SIG-M5 (cell line): ENCODE data around the gene CHIT1.
"Not testable (repeated sequence)": the region's sequence is repeated elsewhere in the genome, so short reads cannot be mapped to it uniquely, and the experiment has no call there.

Experiments
- DNase-seq: peaks from one replicate; lab custom pipeline; 2025; lab: John Stamatoyannopoulos, UW

The CHIT1 gene

GRCh38 chr1:203265541-203265940 lies 36.1 kb upstream of the CHIT1 start:
- DNase-seq = no peak

GRCh38 chr1:203264052-203264501 lies 34.6 kb upstream of the CHIT1 start:
- DNase-seq = no peak

GRCh38 chr1:203263496-203263895 lies 34.0 kb upstream of the CHIT1 start:
- no peak for DNase-seq

GRCh38 chr1:203256636-203257035 lies 27.2 kb upstream of the CHIT1 start:
- DNase-seq = not testable (repeated sequence)

GRCh38 chr1:203254782-203255181 lies 25.3 kb upstream of the CHIT1 start:
- not testable (repeated sequence) for DNase-seq

GRCh38 chr1:203252678-203253077 lies 23.2 kb upstream of the CHIT1 start:
- no peak for DNase-seq

GRCh38 chr1:203251466-203251865 lies 22.0 kb upstream of the CHIT1 start:
- no peak for DNase-seq

- DNase-seq = no peak
Measured at GRCh38 chr1:203250911-203251310, 21.4 kb upstream of the CHIT1 start.

GRCh38 chr1:203244776-203245175 lies 15.3 kb upstream of the CHIT1 start:
- DNase-seq = no peak

- DNase-seq = not testable (repeated sequence)
Measured at GRCh38 chr1:203241708-203242107, 12.2 kb upstream of the CHIT1 start.

GRCh38 chr1:203239526-203240305 lies 10.2 kb upstream of the CHIT1 start:
- no peak for DNase-seq

- no peak for DNase-seq
Measured at GRCh38 chr1:203239081-203239480, 9.6 kb upstream of the CHIT1 start.

- no peak for DNase-seq
Measured at GRCh38 chr1:203238535-203238934, 9.1 kb upstream of the CHIT1 start.

GRCh38 chr1:203234901-203235300 lies 5.4 kb upstream of the CHIT1 start:
- DNase-seq = not testable (repeated sequence)

GRCh38 chr1:203228670-203229069 lies 803 bp downstream of the CHIT1 start:
- DNase-seq = no peak

- no peak for DNase-seq
Measured at GRCh38 chr1:203227371-203228083, 1.9 kb downstream of the CHIT1 start.

GRCh38 chr1:203225071-203225470 lies 4.4 kb downstream of the CHIT1 start:
- DNase-seq = no peak

GRCh38 chr1:203223012-203223775 lies 6.3 kb downstream of the CHIT1 start:
- no peak for DNase-seq

- DNase-seq = no peak
Measured at GRCh38 chr1:203219934-203220333, 9.5 kb downstream of the CHIT1 start.

GRCh38 chr1:203219171-203219570 lies 10.3 kb downstream of the CHIT1 start:
- DNase-seq = no peak

GRCh38 chr1:203217668-203218067 lies 11.8 kb downstream of the CHIT1 start:
- no peak for DNase-seq

- no peak for DNase-seq
Measured at GRCh38 chr1:203217139-203217655, 12.3 kb downstream of the CHIT1 start.
